Loucy (cell line): ENCODE measurements around the gene RBP4.

Source experiments
- H2AFZ ChIP-seq: fragments of 200-600 bp; sonication (generic); 2 replicates; pipeline ENCODE4 v1.6.0; 2016; ENCODE audit warnings: antibody characterized with exemption, mild to moderate bottlenecking, low read length, moderate library complexity
- H3F3A ChIP-seq: fragments of 200-600 bp; 2 replicates; pipeline ENCODE4 v1.6.0; 2016; ENCODE audit warnings: antibody characterized with exemption, low read depth, mild to moderate bottlenecking
- H3K27me3 ChIP-seq: fragments of 200-600 bp; sonication (generic); 2 replicates; pipeline ENCODE4 v1.6.1; 2014; ENCODE audit warnings: low read length, mild to moderate bottlenecking; ENCODE audit not compliant: insufficient read depth, poor library complexity, severe bottlenecking
- H3K36me3 ChIP-seq: fragments of 200-600 bp; sonication (generic); 2 replicates; pipeline ENCODE4 v1.6.1; 2016; ENCODE audit warnings: low read length; ENCODE audit not compliant: insufficient read depth
- H3K4me1 ChIP-seq: fragments of 200-600 bp; sonication (generic); 2 replicates; pipeline ENCODE4 v1.5.1; 2014; ENCODE audit warnings: low read length, mild to moderate bottlenecking; ENCODE audit not compliant: insufficient read depth, poor library complexity, severe bottlenecking
- H3K4me2 ChIP-seq: fragments of 200-600 bp; sonication (generic); 2 replicates; pipeline ENCODE4 v1.6.0; 2014; ENCODE audit warnings: antibody characterized with exemption, low read length, low read depth, mild to moderate bottlenecking; ENCODE audit not compliant: poor library complexity, severe bottlenecking
- H3K4me3 ChIP-seq: fragments of 200-600 bp; sonication (generic); 2 replicates; pipeline ENCODE4 v1.5.1; 2014; ENCODE audit warnings: low read length, mild to moderate bottlenecking, mixed read lengths; ENCODE audit not compliant: poor library complexity, severe bottlenecking
- H3K79me2 ChIP-seq: fragments of 200-600 bp; sonication (generic); 2 replicates; pipeline ENCODE4 v1.6.1; 2014; ENCODE audit warnings: low read length; ENCODE audit not compliant: insufficient read depth
- H3K9ac ChIP-seq: fragments of 200-600 bp; sonication (generic); 2 replicates; pipeline ENCODE4 v1.6.0; 2014; ENCODE audit warnings: mild to moderate bottlenecking, low read depth, low read length, moderate library complexity; ENCODE audit not compliant: poor library complexity, severe bottlenecking
- H3K9me2 ChIP-seq: fragments of 200-600 bp; sonication (generic); replicated peaks from 2 replicates; pipeline ENCODE4 v1.6.1; 2016; ENCODE audit warnings: low read depth, low read length, mixed read lengths
- H3K9me3 ChIP-seq: fragments of 200-600 bp; sonication (generic); 2 replicates; pipeline ENCODE4 v1.6.1; 2014; ENCODE audit warnings: mild to moderate bottlenecking, antibody characterized with exemption, low read length, low read depth; ENCODE audit not compliant: insufficient read depth
- H4K20me1 ChIP-seq: fragments of 200-600 bp; sonication (generic); 2 replicates; pipeline ENCODE4 v1.6.0; 2014; ENCODE audit warnings: antibody characterized with exemption, low read length, mild to moderate bottlenecking; ENCODE audit not compliant: insufficient read depth, poor library complexity, severe bottlenecking
- CTCF ChIP-seq: fragments of 200-600 bp; sonication (generic); conservative IDR thresholded peaks from 2 replicates; pipeline ENCODE4 v1.5.1; 2014; ENCODE audit warnings: mild to moderate bottlenecking, antibody characterized with exemption, low read length
- EZH2phosphoT487 ChIP-seq: fragments of 200-600 bp; IDR thresholded peaks from 2 replicates; pipeline ENCODE4 v1.6.1; 2018; ENCODE audit warnings: antibody characterized with exemption, mild to moderate bottlenecking, moderate library complexity, borderline replicate concordance

Gene RBP4

GRCh38 chr10:93579089-93579488 lies 21.9 kb downstream of the RBP4 start:
- TF ChIP-seq EZH2phosphoT487 (no peak), CTCF (no peak)
- Histone ChIP-seq H3K9me3 (no peaks in the 10 kb centered on the region), H3F3A (no peaks in the 10 kb centered on the region), H4K20me1 (no peaks in the 10 kb centered on the region), H2AFZ (no peak overlapping the region), H3K9me2 (no peaks in the 10 kb centered on the region), H3K36me3 (no peaks in the 10 kb centered on the region), H3K79me2 (no peaks in the 10 kb centered on the region), H3K9ac (no peak overlapping the region), H3K4me1 (peaks cover 4% of the 10 kb centered on the region), H3K4me2 (no peak overlapping the region), H3K27me3 (no peaks in the 10 kb centered on the region), H3K4me3 (no peak overlapping the region)

GRCh38 chr10:93577565-93577964 lies 23.5 kb downstream of the RBP4 start:
- Histone ChIP-seq H3K79me2 (no peaks in the 10 kb centered on the region), H3K36me3 (no peaks in the 10 kb centered on the region), H3K9ac (no peak overlapping the region), H2AFZ (no peak overlapping the region), H3K9me2 (no peaks in the 10 kb centered on the region), H4K20me1 (no peaks in the 10 kb centered on the region), H3K9me3 (no peaks in the 10 kb centered on the region), H3K4me2 (no peak overlapping the region), H3K27me3 (no peaks in the 10 kb centered on the region), H3K4me3 (no peak overlapping the region), H3F3A (no peaks in the 10 kb centered on the region), H3K4me1 (peaks cover 12% of the 10 kb centered on the region)
- TF ChIP-seq EZH2phosphoT487, result no peak
- no peak for TF ChIP-seq CTCF

GRCh38 chr10:93576888-93577287 lies 24.1 kb downstream of the RBP4 start:
- peaks cover 12% of the 10 kb centered on the region for H3K4me1 ChIP-seq
- no peak overlapping the region for H3K4me2 ChIP-seq
- no peaks in the 10 kb centered on the region for H3K27me3 ChIP-seq
- H2AFZ ChIP-seq, result no peak overlapping the region
- TF ChIP-seq EZH2phosphoT487 (no peak), CTCF (no peak)
- no peaks in the 10 kb centered on the region for H3K79me2 ChIP-seq
- no peaks in the 10 kb centered on the region for H3F3A ChIP-seq
- H3K9me2 ChIP-seq, result no peaks in the 10 kb centered on the region
- H4K20me1 ChIP-seq, result no peaks in the 10 kb centered on the region
- no peak overlapping the region for H3K9ac ChIP-seq
- H3K4me3 ChIP-seq, result no peak overlapping the region
- H3K36me3 ChIP-seq, result no peaks in the 10 kb centered on the region
- no peaks in the 10 kb centered on the region for H3K9me3 ChIP-seq
